ENCODE measurements around the gene RPS6KA1.

DNA sequence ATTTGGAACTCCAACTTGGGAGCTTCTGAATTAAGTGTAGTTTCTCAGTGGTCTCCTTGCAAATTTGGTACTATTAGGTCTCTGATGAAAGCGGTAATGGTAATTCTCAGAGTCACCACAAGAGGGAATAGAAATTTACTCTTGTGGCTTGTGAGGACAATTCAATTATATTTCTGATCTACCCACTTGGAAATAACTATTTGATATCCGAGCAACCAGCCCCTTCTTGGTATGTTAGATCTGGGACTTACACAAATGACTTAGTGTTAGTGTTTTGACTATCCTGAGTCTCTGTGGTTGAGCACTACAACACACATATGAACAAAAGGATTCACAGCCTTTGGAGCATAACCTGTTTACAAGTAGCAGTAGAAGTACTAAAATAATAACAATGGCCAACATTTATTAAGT lies 68.1 kb downstream of the RPS6KA1 start:
- TF ChIP-seq, protein P1, sequence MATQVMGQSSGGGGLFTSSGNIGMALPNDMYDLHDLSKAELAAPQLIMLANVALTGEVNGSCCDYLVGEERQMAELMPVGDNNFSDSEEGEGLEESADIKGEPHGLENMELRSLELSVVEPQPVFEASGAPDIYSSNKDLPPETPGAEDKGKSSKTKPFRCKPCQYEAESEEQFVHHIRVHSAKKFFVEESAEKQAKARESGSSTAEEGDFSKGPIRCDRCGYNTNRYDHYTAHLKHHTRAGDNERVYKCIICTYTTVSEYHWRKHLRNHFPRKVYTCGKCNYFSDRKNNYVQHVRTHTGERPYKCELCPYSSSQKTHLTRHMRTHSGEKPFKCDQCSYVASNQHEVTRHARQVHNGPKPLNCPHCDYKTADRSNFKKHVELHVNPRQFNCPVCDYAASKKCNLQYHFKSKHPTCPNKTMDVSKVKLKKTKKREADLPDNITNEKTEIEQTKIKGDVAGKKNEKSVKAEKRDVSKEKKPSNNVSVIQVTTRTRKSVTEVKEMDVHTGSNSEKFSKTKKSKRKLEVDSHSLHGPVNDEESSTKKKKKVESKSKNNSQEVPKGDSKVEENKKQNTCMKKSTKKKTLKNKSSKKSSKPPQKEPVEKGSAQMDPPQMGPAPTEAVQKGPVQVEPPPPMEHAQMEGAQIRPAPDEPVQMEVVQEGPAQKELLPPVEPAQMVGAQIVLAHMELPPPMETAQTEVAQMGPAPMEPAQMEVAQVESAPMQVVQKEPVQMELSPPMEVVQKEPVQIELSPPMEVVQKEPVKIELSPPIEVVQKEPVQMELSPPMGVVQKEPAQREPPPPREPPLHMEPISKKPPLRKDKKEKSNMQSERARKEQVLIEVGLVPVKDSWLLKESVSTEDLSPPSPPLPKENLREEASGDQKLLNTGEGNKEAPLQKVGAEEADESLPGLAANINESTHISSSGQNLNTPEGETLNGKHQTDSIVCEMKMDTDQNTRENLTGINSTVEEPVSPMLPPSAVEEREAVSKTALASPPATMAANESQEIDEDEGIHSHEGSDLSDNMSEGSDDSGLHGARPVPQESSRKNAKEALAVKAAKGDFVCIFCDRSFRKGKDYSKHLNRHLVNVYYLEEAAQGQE (IDR thresholded peaks at IDR 0.05; ENCODE audit: insufficient read depth in 1 of 2, low read depth in 2 of 2, low read length in 2 of 2), result no peak
- no peak for TF ChIP-seq POLR2AphosphoS5 (IDR thresholded peaks at IDR 0.05; ENCODE audit: low read depth, low read length)
- no peak for TF ChIP-seq TAF1 (IDR thresholded peaks at IDR 0.05; ENCODE audit: borderline replicate concordance, insufficient read depth, low read length)
